ENCODE data around the gene PAF1.
A peak's percentile ranks its signal among the peaks of the same experiment; 100 is the strongest.

GRCh38 chr19:39401549-39402345, 10.8 kb upstream of the PAF1 start:
- peak in 2 of 6 experiments; percentile 4 to 11 for TF ChIP-seq CTCF (IDR thresholded peaks at IDR 0.05)
- peak; percentile 34 to 69 for TF ChIP-seq POLR2A (IDR thresholded peaks at IDR 0.05)

Data from adrenal gland (tissue), 5 donors.